Measurements from ENCODE around the gene CLDN24.

CLDN24 gene

GRCh38 chr4:183321079-183321478 lies 1.1 kb downstream of the CLDN24 start:
- no peak for DNase-seq (ENCODE audit: low read depth)

- peak; percentile 71 for DNase-seq (ENCODE audit: low read depth)
Measured at GRCh38 chr4:183320211-183321059, 1.8 kb downstream of the CLDN24 start, which contains the start of gene CLDN22. CLDN22 (minus strand) TSS chr4:183320276; CDS start chr4:183320218, 58 bp downstream.

GRCh38 chr4:183318656-183319055 lies 3.6 kb downstream of the CLDN24 start:
- DNase-seq (ENCODE audit: low read depth): no peak

- DNase-seq (ENCODE audit: low read depth): no peak
Measured at GRCh38 chr4:183314806-183315205, 7.4 kb downstream of the CLDN24 start.

GRCh38 chr4:183314336-183314735 lies 7.9 kb downstream of the CLDN24 start:
- no peak for DNase-seq (ENCODE audit: low read depth)

GRCh38 chr4:183312841-183313240 lies 9.4 kb downstream of the CLDN24 start:
- no peak for DNase-seq (ENCODE audit: low read depth)

- no peak for DNase-seq (ENCODE audit: low read depth)
Measured at GRCh38 chr4:183306811-183307210, 15.4 kb downstream of the CLDN24 start.

- no peak for DNase-seq (ENCODE audit: low read depth)
Measured at GRCh38 chr4:183304538-183304937, 17.7 kb downstream of the CLDN24 start.

- no peak for DNase-seq (ENCODE audit: low read depth)
Measured at GRCh38 chr4:183304067-183304466, 18.2 kb downstream of the CLDN24 start.

GRCh38 chr4:183303301-183303700 lies 18.9 kb downstream of the CLDN24 start:
- no peak for DNase-seq (ENCODE audit: low read depth)

GRCh38 chr4:183300655-183301054 lies 21.6 kb downstream of the CLDN24 start:
- DNase-seq (ENCODE audit: low read depth): no peak

GRCh38 chr4:183300070-183300469 lies 22.2 kb downstream of the CLDN24 start:
- no peak for DNase-seq (ENCODE audit: low read depth)

GRCh38 chr4:183299464-183299863 lies 22.8 kb downstream of the CLDN24 start:
- no peak for DNase-seq (ENCODE audit: low read depth)

GRCh38 chr4:183297675-183298074 lies 24.6 kb downstream of the CLDN24 start:
- DNase-seq (ENCODE audit: low read depth): no peak

GRCh38 chr4:183295711-183296110 lies 26.5 kb downstream of the CLDN24 start:
- DNase-seq (ENCODE audit: low read depth): no peak

- DNase-seq (ENCODE audit: low read depth): no peak
Measured at GRCh38 chr4:183291070-183291469, 31.2 kb downstream of the CLDN24 start.

- DNase-seq (ENCODE audit: low read depth): no peak
Measured at GRCh38 chr4:183289688-183290087, 32.5 kb downstream of the CLDN24 start.

GRCh38 chr4:183288955-183289354 lies 33.3 kb downstream of the CLDN24 start:
- DNase-seq (ENCODE audit: low read depth): no peak

- DNase-seq (ENCODE audit: low read depth): no peak
Measured at GRCh38 chr4:183287677-183288076, 34.5 kb downstream of the CLDN24 start.

- DNase-seq (ENCODE audit: low read depth): no peak
Measured at GRCh38 chr4:183287309-183287659, 34.9 kb downstream of the CLDN24 start.

- DNase-seq (ENCODE audit: low read depth): no peak
Measured at GRCh38 chr4:183286590-183287308, 35.5 kb downstream of the CLDN24 start.

GRCh38 chr4:183285886-183286285 lies 36.3 kb downstream of the CLDN24 start:
- no peak for DNase-seq (ENCODE audit: low read depth)

- DNase-seq (ENCODE audit: low read depth): peak; percentile 92
Measured at GRCh38 chr4:183284965-183285364, 37.3 kb downstream of the CLDN24 start.

Measured in iris pigment epithelial cell (primary cell).